CD4-positive, alpha-beta T cell treated with Interleukin-17A for 4 hours (primary cell): Measurements from ENCODE around the gene TSPY10.
"Not testable (repeated sequence)": the region's sequence is repeated elsewhere in the genome, so short reads cannot be mapped to it uniquely, and the experiment has no call there.

Experiments
- DNase-seq: peaks from one replicate; pipeline ENCODE4 v3.0.0-alpha.2; 2020; ENCODE audit warnings: mixed read lengths

Gene TSPY10

GRCh38 chrY:9527580-9527979, at the start of gene TSPY10:
Gene TSPY10 (plus strand): TSS chrY:9527880. CDS start chrY:9527926, 46 bp downstream.
- not testable (repeated sequence) for DNase-seq

GRCh38 chrY:9486967-9487366, 40.7 kb upstream of the TSPY10 start, which contains the start of gene TSPY9:
Gene TSPY9 (plus strand): TSS chrY:9487267. CDS start chrY:9487313, 46 bp downstream.
- DNase-seq = not testable (repeated sequence)

- DNase-seq = not testable (repeated sequence)
These were observed 23.3 kb upstream of the TSPY10 start for GRCh38 chrY:9504396-9504795.

- DNase-seq = not testable (repeated sequence)
These were observed 11.4 kb upstream of the TSPY10 start for GRCh38 chrY:9516287-9516686.
